Bronchial epithelial cell (primary cell): ENCODE data around the gene SH3GLB1. TPM values are rescaled to one million over a fixed set of nuclear protein-coding genes. Genes with fewer than 3 reads are reported as not detected.
A peak's percentile ranks its signal among the peaks of the same experiment; 100 is the strongest.
"Not testable (repeated sequence)": the region's sequence is repeated elsewhere in the genome, so short reads cannot be mapped to it uniquely, and the experiment has no call there.

Experiments used
- DNase-seq: peaks from one replicate; pipeline ENCODE4 v3.0.0-alpha.2; 2010; ENCODE audit warnings: low read depth
- FAIRE-seq: peaks from 2 replicates; lab custom pipeline; 2011; peaks lifted over from hg19 to GRCh38; lab: Jason Lieb, UNC
- H3K27me3 ChIP-seq: 2 replicates; pipeline ENCODE4 v1.5.1; 2011; ENCODE audit warnings: low read length; ENCODE audit not compliant: control insufficient read depth, insufficient read depth
- H3K36me3 ChIP-seq: 2 replicates; pipeline ENCODE4 v1.5.1; 2011; ENCODE audit warnings: low read length; ENCODE audit not compliant: control insufficient read depth, insufficient read depth
- H3K4me3 ChIP-seq: 2 replicates; pipeline ENCODE4 v1.5.1; 2011; ENCODE audit warnings: mild to moderate bottlenecking, low read depth, low read length, control low read depth
- total RNA-seq: library from RNA; depleted of rRNA; stranded (reverse); fragments of >200 nt; gene quantifications from 2 replicates; pipeline ENCODE4 v1.2.1, GENCODE V29; 2014
- TF ChIP-seq, protein P1 (sequence below): IDR thresholded peaks from 2 replicates; pipeline ENCODE4 v1.5.1; 2011; ENCODE audit warnings: mild to moderate bottlenecking, moderate library complexity, low read length, control low read depth, inconsistent platforms; ENCODE audit not compliant: insufficient read depth, severe bottlenecking

The SH3GLB1 gene
- total RNA-seq, 1 donor from 2014 or later = 21.3 TPM

DNA sequence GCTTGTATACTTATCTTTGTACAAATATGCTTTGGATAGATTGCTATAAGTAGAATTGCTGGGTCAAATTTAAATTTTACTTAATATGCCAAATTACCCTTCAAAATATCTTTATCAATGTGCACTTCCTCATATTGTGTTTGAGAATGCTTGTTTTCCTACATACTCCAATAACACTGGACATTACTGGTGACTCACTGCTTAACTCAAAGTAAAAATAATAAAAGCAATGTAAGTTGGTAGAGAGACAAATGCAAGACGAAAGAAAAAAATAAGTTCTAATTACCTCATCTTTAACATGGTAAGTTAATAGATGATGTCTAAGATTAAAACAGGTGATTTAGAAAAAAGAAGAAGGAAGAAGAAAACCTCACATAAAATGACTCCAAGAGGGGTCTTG is 7.9 kb upstream of the SH3GLB1 start:
- TF ChIP-seq, protein P1, sequence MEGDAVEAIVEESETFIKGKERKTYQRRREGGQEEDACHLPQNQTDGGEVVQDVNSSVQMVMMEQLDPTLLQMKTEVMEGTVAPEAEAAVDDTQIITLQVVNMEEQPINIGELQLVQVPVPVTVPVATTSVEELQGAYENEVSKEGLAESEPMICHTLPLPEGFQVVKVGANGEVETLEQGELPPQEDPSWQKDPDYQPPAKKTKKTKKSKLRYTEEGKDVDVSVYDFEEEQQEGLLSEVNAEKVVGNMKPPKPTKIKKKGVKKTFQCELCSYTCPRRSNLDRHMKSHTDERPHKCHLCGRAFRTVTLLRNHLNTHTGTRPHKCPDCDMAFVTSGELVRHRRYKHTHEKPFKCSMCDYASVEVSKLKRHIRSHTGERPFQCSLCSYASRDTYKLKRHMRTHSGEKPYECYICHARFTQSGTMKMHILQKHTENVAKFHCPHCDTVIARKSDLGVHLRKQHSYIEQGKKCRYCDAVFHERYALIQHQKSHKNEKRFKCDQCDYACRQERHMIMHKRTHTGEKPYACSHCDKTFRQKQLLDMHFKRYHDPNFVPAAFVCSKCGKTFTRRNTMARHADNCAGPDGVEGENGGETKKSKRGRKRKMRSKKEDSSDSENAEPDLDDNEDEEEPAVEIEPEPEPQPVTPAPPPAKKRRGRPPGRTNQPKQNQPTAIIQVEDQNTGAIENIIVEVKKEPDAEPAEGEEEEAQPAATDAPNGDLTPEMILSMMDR = no peak
- no peaks in the 10 kb centered on the region for H3K36me3 ChIP-seq
- H3K4me3 ChIP-seq = no peak overlapping the region
- FAIRE-seq (no peak), DNase-seq (peak; percentile 21)
- H3K27me3 ChIP-seq = no peaks in the 10 kb centered on the region

DNA sequence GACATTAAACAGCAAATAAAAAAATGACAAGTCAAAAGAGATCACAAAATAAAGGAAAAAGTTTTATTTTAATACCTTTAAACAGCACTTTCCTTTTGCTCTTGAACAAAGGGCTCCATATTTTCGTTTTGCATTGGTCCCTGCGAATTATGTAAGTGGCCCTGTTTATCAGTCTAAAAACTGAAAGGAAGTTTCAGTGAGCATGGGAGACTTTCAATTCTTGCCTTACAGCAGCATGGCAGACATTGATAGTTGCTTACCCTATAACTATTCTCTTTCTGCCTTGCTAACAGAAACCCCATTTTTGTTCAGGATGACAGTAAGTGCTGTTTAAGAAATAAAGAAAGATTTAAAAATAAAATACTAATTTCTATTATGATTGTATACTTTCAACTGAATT is 5.2 kb upstream of the SH3GLB1 start:
- FAIRE-seq = no peak
- DNase-seq = no peak
- Histone ChIP-seq H3K36me3 (no peaks in the 10 kb centered on the region), H3K27me3 (no peaks in the 10 kb centered on the region), H3K4me3 (no peak overlapping the region)
- TF ChIP-seq, protein P1 = no peak

DNA sequence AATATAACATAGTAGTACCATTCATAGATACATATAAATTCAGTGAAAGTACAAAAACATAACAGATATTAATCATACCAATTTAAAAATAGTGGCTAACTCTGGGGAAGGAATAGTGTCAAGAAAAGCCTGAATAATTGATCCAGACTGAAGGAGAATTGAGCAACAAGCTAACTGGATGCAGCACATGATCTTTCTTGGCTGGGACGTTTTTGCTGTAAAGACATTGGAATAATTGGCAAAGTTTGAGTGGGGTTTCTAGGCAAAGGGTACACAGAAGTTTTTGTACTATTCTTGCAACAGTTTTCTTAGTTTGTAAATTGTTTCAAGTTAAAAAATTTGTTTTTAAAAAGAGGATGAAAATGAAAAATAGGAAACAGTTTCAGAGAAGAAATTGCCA is 2.6 kb upstream of the SH3GLB1 start:
- TF ChIP-seq, protein P1 = no peak
- H3K36me3 ChIP-seq = no peaks in the 10 kb centered on the region
- no peak for FAIRE-seq

DNA sequence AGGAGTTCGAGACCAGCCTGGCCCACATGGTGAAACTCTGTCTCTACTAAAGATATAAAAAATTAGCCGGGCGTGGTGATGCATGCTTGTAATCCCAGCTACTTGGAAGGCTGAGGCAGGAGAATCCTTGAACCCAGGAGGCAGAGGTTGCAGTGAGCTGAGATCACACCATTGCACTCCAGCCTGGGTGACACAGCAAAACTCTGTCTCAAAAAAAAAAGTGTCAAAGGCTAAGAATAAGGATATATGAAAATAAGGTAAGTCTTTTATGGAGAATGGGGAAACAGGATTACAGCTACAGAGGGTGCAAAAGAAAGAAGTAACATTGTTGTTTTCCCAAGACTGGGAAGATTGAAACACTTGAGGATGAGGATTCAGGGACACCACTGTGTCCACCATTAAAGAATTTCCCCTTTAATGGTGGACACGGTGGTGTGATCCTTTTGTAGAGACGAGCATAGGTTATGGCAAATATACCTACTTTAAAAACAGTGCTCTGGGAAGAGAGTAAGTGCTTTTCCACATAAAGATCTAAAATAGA is 1.4 kb upstream of the SH3GLB1 start:
- not testable (repeated sequence) for H3K36me3 ChIP-seq, DNase-seq, H3K27me3 ChIP-seq, H3K4me3 ChIP-seq, FAIRE-seq

More for the DNA sequence above, 2.6 kb upstream of the SH3GLB1 start:
- no peak for DNase-seq
- Histone ChIP-seq H3K4me3 (no peak overlapping the region), H3K27me3 (no peaks in the 10 kb centered on the region)

DNA sequence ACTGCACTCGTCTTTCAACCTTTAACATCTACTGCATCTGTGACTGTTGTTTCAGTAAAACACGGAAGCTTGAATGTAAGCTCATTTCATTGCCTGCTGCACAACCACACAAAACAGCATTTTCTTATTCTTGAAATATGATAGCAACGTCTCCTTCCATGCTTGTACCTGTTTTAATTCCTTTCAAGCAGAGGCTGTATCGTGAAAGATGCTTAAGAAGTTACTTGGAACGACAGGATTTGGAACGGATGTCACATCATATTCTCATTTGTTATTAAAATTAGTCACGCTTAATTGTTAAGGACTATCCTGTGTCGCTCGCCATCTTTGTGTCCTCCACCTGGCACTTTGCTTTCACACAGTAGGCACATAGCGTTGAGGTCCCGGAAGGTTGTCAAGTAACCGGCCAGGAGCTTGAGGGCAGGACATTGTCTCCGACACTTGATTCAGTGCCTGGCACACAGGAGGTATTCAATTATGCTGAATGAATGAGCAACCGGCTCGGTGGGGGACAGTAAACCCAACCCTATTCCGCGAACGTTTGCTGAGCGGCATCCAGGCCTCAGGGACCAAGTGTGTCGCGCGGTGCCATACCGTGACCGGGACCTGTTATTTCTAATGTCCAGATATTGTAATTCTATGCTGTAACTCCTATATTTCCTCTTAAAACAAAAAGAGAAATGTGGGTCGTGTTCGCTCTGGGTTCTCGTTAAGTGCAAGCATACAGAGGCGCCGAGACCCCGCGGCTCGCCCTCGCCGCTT is 499 bp upstream of the SH3GLB1 start:
- Histone ChIP-seq H3K4me3 (peak overlapping the region; percentile 93), H3K27me3 (no peaks in the 10 kb centered on the region), H3K36me3 (no peaks in the 10 kb centered on the region)
- FAIRE-seq = no peak
- DNase-seq = peak; percentile 24
- TF ChIP-seq, protein P1 = no peak

DNA sequence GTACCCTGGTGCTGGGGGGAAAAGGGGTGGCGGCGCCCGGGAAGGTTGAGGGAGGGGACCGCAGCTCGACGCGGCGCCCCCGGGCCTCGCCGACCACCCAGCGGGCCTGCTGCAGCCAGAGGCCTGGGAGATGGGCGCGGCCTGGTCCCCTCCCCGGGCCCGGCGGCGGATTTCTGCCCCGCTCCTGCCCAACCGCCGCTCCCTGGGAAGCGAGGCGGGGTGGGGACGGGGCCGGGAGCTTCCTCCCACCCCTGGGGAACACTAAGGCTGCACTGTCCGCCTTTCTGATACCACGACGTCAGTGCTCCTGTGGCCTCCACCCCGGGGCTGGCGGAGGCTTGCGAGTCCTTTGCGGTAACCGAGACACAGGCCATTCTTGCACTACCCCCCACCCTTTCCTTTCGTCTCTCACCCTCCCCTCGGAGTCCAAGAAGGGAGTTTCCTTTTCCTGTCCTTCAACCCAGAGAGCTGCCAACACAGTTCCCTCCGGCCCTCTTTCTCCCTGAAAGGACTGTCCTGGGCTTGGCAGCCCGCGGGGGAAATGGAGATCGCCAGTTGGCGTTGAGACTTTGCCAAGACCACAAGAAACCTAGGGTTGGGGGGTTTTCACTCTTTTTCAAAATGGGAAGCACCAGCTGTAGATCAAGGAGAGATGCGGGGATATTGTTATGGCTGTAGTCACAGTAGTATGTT is 742 bp downstream of the SH3GLB1 start:
- DNase-seq (peak; percentile 42), FAIRE-seq (no peak)
- peak overlapping the region; percentile 93 for H3K4me3 ChIP-seq
- TF ChIP-seq, protein P1 = no peak
- H3K27me3 ChIP-seq = no peaks in the 10 kb centered on the region
- no peaks in the 10 kb centered on the region for H3K36me3 ChIP-seq
